Nephron progenitor cell (in vitro differentiated cells): ENCODE results near the gene SERPINB1.

ENCODE experiments used
- DNase-seq: peaks from one replicate; pipeline ENCODE4 v3.0.0; 2021
- H3K27ac Mint-ChIP-seq: 2 replicates; pipeline ENCODE4 v1.8.0; 2021; ENCODE audit warnings: mild to moderate bottlenecking, moderate library complexity, mixed read lengths
- H3K27me3 Mint-ChIP-seq: 2 replicates; pipeline ENCODE4 v1.8.0; 2021; ENCODE audit warnings: mild to moderate bottlenecking, low read depth, mixed read lengths; ENCODE audit not compliant: poor library complexity
- H3K36me3 Mint-ChIP-seq: 2 replicates; pipeline ENCODE4 v1.8.0; 2021; ENCODE audit warnings: low read depth, mixed read lengths
- H3K4me1 Mint-ChIP-seq: 2 replicates; pipeline ENCODE4 v1.8.0; 2021; ENCODE audit warnings: mixed read lengths
- H3K4me3 Mint-ChIP-seq: 2 replicates; pipeline ENCODE4 v1.8.0; 2021; ENCODE audit warnings: mild to moderate bottlenecking, moderate library complexity, mixed read lengths
- H3K9me3 Mint-ChIP-seq: 2 replicates; pipeline ENCODE4 v1.8.0; 2021; ENCODE audit warnings: mild to moderate bottlenecking, moderate library complexity, mixed read lengths
- TF ChIP-seq, protein P1 (sequence below): fragments of 200-600 bp; sonication (generic); IDR thresholded peaks from 2 replicates; pipeline ENCODE4 v1.5.0; 2021; ENCODE audit warnings: antibody characterized with exemption

SERPINB1 gene

DNA sequence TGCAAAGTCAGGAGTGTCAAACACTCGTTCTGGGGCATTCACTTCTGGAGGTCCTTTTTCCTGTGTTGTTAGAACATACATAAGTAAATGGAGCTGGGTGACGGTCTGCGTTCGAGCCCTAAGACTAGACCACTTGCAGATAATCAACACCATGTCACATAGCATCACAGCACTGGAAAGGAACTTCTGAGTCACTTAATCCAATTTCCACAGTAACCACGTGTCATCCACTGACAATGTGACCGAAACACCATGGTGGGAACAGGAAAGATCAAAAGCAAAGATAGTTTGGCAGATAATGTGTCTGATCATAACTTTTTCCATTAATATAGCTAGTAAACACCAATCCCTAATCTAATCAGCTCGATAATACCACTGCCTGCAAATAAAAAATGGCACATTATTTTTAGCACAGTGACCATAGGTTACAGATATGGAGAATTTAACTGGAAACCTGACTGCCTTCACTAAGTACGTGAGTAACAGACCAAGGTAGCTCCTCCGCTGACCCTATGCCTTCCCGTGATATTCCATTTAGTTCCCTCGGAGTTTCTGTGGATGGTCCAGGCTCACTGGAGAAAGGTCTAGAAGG, 41.6 kb downstream of the SERPINB1 start:
- H3K4me3 Mint-ChIP-seq, result no peak overlapping the region
- TF ChIP-seq, protein P1, sequence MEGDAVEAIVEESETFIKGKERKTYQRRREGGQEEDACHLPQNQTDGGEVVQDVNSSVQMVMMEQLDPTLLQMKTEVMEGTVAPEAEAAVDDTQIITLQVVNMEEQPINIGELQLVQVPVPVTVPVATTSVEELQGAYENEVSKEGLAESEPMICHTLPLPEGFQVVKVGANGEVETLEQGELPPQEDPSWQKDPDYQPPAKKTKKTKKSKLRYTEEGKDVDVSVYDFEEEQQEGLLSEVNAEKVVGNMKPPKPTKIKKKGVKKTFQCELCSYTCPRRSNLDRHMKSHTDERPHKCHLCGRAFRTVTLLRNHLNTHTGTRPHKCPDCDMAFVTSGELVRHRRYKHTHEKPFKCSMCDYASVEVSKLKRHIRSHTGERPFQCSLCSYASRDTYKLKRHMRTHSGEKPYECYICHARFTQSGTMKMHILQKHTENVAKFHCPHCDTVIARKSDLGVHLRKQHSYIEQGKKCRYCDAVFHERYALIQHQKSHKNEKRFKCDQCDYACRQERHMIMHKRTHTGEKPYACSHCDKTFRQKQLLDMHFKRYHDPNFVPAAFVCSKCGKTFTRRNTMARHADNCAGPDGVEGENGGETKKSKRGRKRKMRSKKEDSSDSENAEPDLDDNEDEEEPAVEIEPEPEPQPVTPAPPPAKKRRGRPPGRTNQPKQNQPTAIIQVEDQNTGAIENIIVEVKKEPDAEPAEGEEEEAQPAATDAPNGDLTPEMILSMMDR, result no peak
- no peaks in the 10 kb centered on the region for H3K9me3 Mint-ChIP-seq
- H3K4me1 Mint-ChIP-seq, result peaks cover 39% of the 10 kb centered on the region
- DNase-seq, result no peak
- peaks cover 8% of the 10 kb centered on the region for H3K36me3 Mint-ChIP-seq
- H3K27me3 Mint-ChIP-seq, result no peaks in the 10 kb centered on the region
- H3K27ac Mint-ChIP-seq, result no peak overlapping the region

- H3K4me3 Mint-ChIP-seq, result no peak overlapping the region
- H3K36me3 Mint-ChIP-seq, result peaks cover 8% of the 10 kb centered on the region
- no peaks in the 10 kb centered on the region for H3K27me3 Mint-ChIP-seq
- TF ChIP-seq, protein P1, result no peak
- H3K9me3 Mint-ChIP-seq, result no peaks in the 10 kb centered on the region
- no peak overlapping the region for H3K27ac Mint-ChIP-seq
- peaks cover 42% of the 10 kb centered on the region for H3K4me1 Mint-ChIP-seq
- no peak for DNase-seq
These were observed 43.0 kb downstream of the SERPINB1 start for GRCh38 chr6:2798586-2799134.

DNA sequence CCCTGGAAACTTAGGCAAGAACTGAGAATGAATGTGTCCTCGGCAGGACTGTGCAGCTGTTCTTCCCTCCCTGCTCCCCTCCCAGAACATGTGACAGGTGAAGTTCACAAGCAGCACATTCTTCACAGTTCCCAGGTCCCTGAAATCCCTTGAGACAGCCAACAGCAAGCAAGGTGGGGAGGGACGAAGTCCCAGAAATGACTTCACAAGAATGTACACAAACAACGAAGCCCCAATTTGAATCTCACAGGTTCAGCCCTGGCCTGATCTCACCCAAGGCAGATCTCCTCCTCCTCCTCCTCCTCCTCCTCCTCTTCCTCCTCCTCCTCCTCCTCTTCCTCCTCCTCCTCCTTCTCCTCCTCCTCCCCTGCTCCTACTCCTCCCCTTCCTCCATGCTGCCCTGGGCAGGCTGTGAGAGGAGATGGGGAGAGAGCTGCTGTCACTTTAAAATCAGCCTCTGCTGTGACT, 44.1 kb downstream of the SERPINB1 start:
- TF ChIP-seq, protein P1, result no peak
- Mint-ChIP-seq H3K4me1 (peaks cover 51% of the 10 kb centered on the region), H3K9me3 (no peaks in the 10 kb centered on the region), H3K36me3 (peaks cover 8% of the 10 kb centered on the region), H3K27me3 (no peaks in the 10 kb centered on the region), H3K27ac (peak overlapping the region; percentile 83), H3K4me3 (peak overlapping the region; percentile 18)
- no peak for DNase-seq

DNA sequence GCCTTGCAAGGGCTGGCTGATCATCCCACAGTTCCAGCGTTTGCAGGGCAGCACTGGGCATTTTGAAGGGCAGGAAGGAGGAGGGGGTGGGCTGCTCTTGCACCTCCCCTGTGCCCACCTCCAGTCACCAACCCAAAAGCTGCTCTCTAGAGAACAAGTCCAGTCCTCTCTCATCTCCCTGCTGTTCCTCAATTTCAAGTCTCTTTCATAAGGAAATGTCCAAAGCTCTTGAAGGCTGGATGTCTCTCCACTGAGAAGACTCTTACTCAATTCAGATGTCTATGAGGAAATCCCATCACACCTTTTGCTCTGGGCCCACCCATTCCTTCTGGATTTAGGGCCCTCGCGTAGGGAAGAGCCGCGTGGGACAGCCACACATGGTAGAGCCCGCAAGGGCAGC, 44.8 kb downstream of the SERPINB1 start:
- H3K9me3 Mint-ChIP-seq, result no peaks in the 10 kb centered on the region
- DNase-seq, result no peak
- H3K4me1 Mint-ChIP-seq, result peaks cover 53% of the 10 kb centered on the region
- H3K27me3 Mint-ChIP-seq, result no peaks in the 10 kb centered on the region
- H3K36me3 Mint-ChIP-seq, result peaks cover 8% of the 10 kb centered on the region
- H3K27ac Mint-ChIP-seq, result peak overlapping the region; percentile 32
- no peak overlapping the region for H3K4me3 Mint-ChIP-seq
- TF ChIP-seq, protein P1, result no peak

DNA sequence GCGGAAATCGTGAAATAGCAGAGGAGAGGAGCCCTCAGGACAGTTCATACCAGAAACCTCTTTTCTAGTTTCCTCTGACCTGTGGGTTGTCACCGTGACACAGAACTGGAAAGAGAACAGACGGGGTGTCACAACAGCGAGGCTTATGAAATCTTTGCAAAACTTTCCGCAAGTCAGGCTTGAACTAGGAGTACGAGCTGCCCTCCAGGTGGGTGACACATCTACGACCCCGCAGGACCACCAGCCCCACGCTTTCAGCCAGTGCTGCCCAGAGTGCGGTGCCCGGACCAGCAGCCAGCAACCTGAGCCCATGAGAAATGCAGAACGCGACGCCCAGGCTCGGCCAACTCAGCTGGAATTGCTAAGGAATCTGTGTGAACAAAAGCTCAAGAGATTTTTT, 45.7 kb downstream of the SERPINB1 start:
- no peak for DNase-seq
- no peak overlapping the region for H3K27ac Mint-ChIP-seq
- H3K4me3 Mint-ChIP-seq, result no peak overlapping the region
- no peaks in the 10 kb centered on the region for H3K9me3 Mint-ChIP-seq
- no peaks in the 10 kb centered on the region for H3K27me3 Mint-ChIP-seq
- TF ChIP-seq, protein P1, result no peak
- peaks cover 8% of the 10 kb centered on the region for H3K36me3 Mint-ChIP-seq
- peaks cover 61% of the 10 kb centered on the region for H3K4me1 Mint-ChIP-seq

DNA sequence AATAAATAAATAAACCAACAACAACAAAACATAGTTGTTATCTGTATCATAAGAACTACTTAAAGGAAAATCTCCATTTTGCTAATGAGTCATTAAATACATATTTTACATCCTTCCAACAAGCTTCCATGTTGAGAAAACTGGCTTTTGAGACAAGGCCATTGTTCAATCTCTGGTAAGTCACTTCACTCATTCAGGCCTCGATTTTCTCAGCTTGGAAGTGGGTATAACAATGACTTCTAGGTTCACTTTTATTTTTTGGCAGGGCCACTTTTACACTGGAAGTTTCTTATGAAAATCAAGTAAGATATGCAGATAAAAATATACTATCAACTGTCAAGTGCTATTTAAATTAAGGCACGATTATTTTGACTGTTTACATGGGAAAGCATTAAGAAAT, 46.5 kb downstream of the SERPINB1 start:
- H3K9me3 Mint-ChIP-seq, result no peaks in the 10 kb centered on the region
- H3K36me3 Mint-ChIP-seq, result peaks cover 8% of the 10 kb centered on the region
- H3K4me3 Mint-ChIP-seq, result no peak overlapping the region
- no peak for DNase-seq
- no peaks in the 10 kb centered on the region for H3K27me3 Mint-ChIP-seq
- TF ChIP-seq, protein P1, result no peak
- H3K27ac Mint-ChIP-seq, result no peak overlapping the region
- peaks cover 69% of the 10 kb centered on the region for H3K4me1 Mint-ChIP-seq
